Esophagus muscularis mucosa (tissue), 4 donors: Measurements from ENCODE around the gene BEST2. TPM values are rescaled to one million over a fixed set of nuclear protein-coding genes. Genes with fewer than 3 reads are reported as not detected.
A peak's percentile ranks its signal among the peaks of the same experiment; 100 is the strongest.

Experiments
- DNase-seq: peaks from one replicate; pipeline ENCODE4 v3.0.0-alpha.2; 2017; ENCODE audit errors: extremely low spot score
- H3K27ac ChIP-seq, 4 donors: fragments of 200-600 bp; sonication (generic); replicated peaks in 1 of 4; 1 replicate in 3 of 4; 2 replicates in 1 of 4; pipeline ENCODE4 v1.5.1; 2016 to 2019; ENCODE audit warnings: mild to moderate bottlenecking in 1 of 4
- H3K27me3 ChIP-seq, 4 donors: fragments of 200-600 bp; sonication (generic); one replicate each; pipeline versions ENCODE4 v1.5.1 to v1.6.0; 2016 to 2019
- H3K36me3 ChIP-seq, 4 donors: fragments of 200-600 bp; sonication (generic); one replicate each; pipeline ENCODE4 v1.5.1; 2016 to 2019
- H3K4me1 ChIP-seq, 4 donors: fragments of 200-600 bp; sonication (generic); one replicate each; pipeline ENCODE4 v1.5.1; 2016 to 2019
- H3K4me3 ChIP-seq, 4 donors: fragments of 200-600 bp; sonication (generic); 1 replicate in 2 of 4; 2 replicates in 2 of 4; pipeline ENCODE4 v1.5.1; 2016 to 2019; ENCODE audit warnings: mild to moderate bottlenecking in 4 of 4, moderate library complexity in 1 of 4
- H3K9me3 ChIP-seq, 4 donors: fragments of 200-600 bp; sonication (generic); 1 replicate in 3 of 4; 2 replicates in 1 of 4; pipeline ENCODE4 v1.5.1; 2016 to 2019
- CTCF ChIP-seq, 3 experiments: fragments of 200-600 bp in 2 of 3; fragments of 450-650 bp in 1 of 3; sonication (generic) in 2 of 3; IDR thresholded peaks; one replicate each; pipeline ENCODE4 v1.5.1; 2017 to 2019; ENCODE audit warnings: antibody characterized with exemption in 3 of 3, mild to moderate bottlenecking in 2 of 3, moderate library complexity in 1 of 3
- EP300 ChIP-seq: sonication (generic); formaldehyde crosslinking; IDR thresholded peaks from one replicate; pipeline ENCODE4 v1.6.1; 2017; ENCODE audit warnings: antibody characterized with exemption
- POLR2A ChIP-seq: fragments of 450-650 bp; IDR thresholded peaks from one replicate; pipeline ENCODE4 v1.6.1; 2017; ENCODE audit warnings: antibody characterized with exemption, moderate library complexity, mild to moderate bottlenecking, low read depth
- POLR2AphosphoS5 ChIP-seq, 2 donors: sonication (generic); formaldehyde crosslinking; IDR thresholded peaks; one replicate each; pipeline ENCODE4 v1.6.1; 2017; ENCODE audit warnings: antibody characterized with exemption in 2 of 2
- whole genome bisulfite sequencing: methylation state at CpG from one replicate; pipeline ENCODE4 v1.1.5; 2018; 5-methylcytosine and 5-hydroxymethylcytosine counted together
- intact Hi-C: fragments of 100-400 bp; cut with DNase I; formaldehyde crosslinking; loops from one replicate; pipeline ENCODE4 v1.15.1; 2023
- total RNA-seq, 4 donors: library from RNA; depleted of rRNA; stranded (reverse); fragments of >200 nt; gene quantifications; one replicate each; pipeline versions ENCODE4 v1.1.0 to v1.2.1, GENCODE V29; 2016

The BEST2 gene
- total RNA-seq, 4 donors from 2014 or later: not detected

DNA sequence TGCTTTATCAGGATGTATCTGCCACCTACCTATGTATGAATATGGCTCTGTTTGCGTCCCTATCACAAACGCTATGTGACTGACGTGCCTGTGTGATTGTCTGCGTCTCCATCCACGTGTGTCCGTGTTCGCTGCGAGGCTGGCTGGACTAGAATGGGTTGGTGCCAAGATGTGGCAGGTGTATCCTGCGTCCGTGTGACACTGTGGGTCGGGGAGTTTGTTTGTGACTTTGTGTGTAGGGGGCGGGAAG lies 30.5 kb downstream of the BEST2 start:
- WGBS: 0% methylated on average over 2 of the region's 12 CpGs
- no peak for DNase-seq
- Histone ChIP-seq H3K4me1 (peaks cover 58 to 89% (median 76%) of the 10 kb centered on the region in 4 donors), H3K9me3 (no peaks in the 10 kb centered on the region), H3K4me3 (peak overlapping the region; percentile 55 to 64 (median 63)), H3K27me3 (no peaks in the 10 kb centered on the region), H3K36me3 (no peaks in the 10 kb centered on the region), H3K27ac (peak overlapping the region; percentile 97 to 99 (median 99))
- TF ChIP-seq POLR2A (no peak), EP300 (no peak), CTCF (IDR thresholded peaks at IDR 0.05) (no peak), POLR2AphosphoS5 (IDR thresholded peaks at IDR 0.05) (no peak)
- intact Hi-C loops: no loop called here

- intact Hi-C loops: no loop called here
- no peaks in the 10 kb centered on the region for H3K27me3 ChIP-seq
- no peaks in the 10 kb centered on the region for H3K9me3 ChIP-seq
- under 1% methylated on average over 22 of the region's 88 CpGs for WGBS
- no peak for DNase-seq
- no peak for TF ChIP-seq POLR2A
- no peak for TF ChIP-seq CTCF (IDR thresholded peaks at IDR 0.05)
- TF ChIP-seq POLR2AphosphoS5 (IDR thresholded peaks at IDR 0.05): peak; percentile 94 to 95
- peak; percentile 99 for TF ChIP-seq EP300
- peak overlapping the region; percentile 97 to 99 (median 99) for H3K27ac ChIP-seq
- H3K4me3 ChIP-seq: peak overlapping the region; percentile 55 to 64 (median 63)
- no peaks in the 10 kb centered on the region for H3K36me3 ChIP-seq
- peaks cover 57 to 89% (median 76%) of the 10 kb centered on the region in 4 donors for H3K4me1 ChIP-seq
These were observed 31.1 kb downstream of the BEST2 start for GRCh38 chr19:12782424-12783290.

GRCh38 chr19:12783291-12783848 lies 31.8 kb downstream of the BEST2 start:
- peaks cover 63 to 89% (median 79%) of the 10 kb centered on the region in 4 donors for H3K4me1 ChIP-seq
- intact Hi-C loops: no loop called here
- 27% methylated on average over 2 of the region's 16 CpGs for WGBS

GRCh38 chr19:12783849-12784393 lies 32.3 kb downstream of the BEST2 start:
- Histone ChIP-seq H3K9me3 (no peaks in the 10 kb centered on the region), H3K36me3 (no peaks in the 10 kb centered on the region), H3K4me1 (peaks cover 63 to 89% (median 79%) of the 10 kb centered on the region in 4 donors), H3K27ac (peak overlapping the region; percentile 97 to 99 (median 99)), H3K27me3 (no peaks in the 10 kb centered on the region), H3K4me3 (peak overlapping the region; percentile 3 to 64 (median 63))
- TF ChIP-seq POLR2A (no peak), EP300 (no peak), POLR2AphosphoS5 (IDR thresholded peaks at IDR 0.05) (peak in 1 of 2 donors; percentile 14)
- DNase-seq: no peak
- 28% methylated on average over 7 of the region's 19 CpGs for WGBS
- intact Hi-C loops: no loop called here

More at GRCh38 chr19:12783291-12783848, 31.8 kb downstream of the BEST2 start:
- H3K36me3 ChIP-seq: no peaks in the 10 kb centered on the region
- H3K4me3 ChIP-seq: peak overlapping the region; percentile 55 to 64 (median 63)
- H3K9me3 ChIP-seq: no peaks in the 10 kb centered on the region
- H3K27ac ChIP-seq: peak overlapping the region; percentile 97 to 99 (median 99)
- no peak for TF ChIP-seq CTCF (IDR thresholded peaks at IDR 0.05)
- peak in 1 of 2 donors; percentile 7 for TF ChIP-seq POLR2AphosphoS5 (IDR thresholded peaks at IDR 0.05)
- H3K27me3 ChIP-seq: no peaks in the 10 kb centered on the region
- DNase-seq: no peak

- Histone ChIP-seq H3K27me3 (no peaks in the 10 kb centered on the region), H3K36me3 (no peaks in the 10 kb centered on the region), H3K4me1 (peaks cover 63 to 89% (median 79%) of the 10 kb centered on the region in 4 donors), H3K9me3 (no peaks in the 10 kb centered on the region), H3K27ac (peak overlapping the region; percentile 97 to 99 (median 99)), H3K4me3 (no peak overlapping the region)
- WGBS: 66% methylated on average over 10 of the region's 10 CpGs
- TF ChIP-seq EP300: no peak
- no peak for TF ChIP-seq CTCF (IDR thresholded peaks at IDR 0.05)
- TF ChIP-seq POLR2A: no peak
- no peak for TF ChIP-seq POLR2AphosphoS5 (IDR thresholded peaks at IDR 0.05)
- intact Hi-C loops: no loop called here
- DNase-seq: no peak
These were observed 32.8 kb downstream of the BEST2 start for GRCh38 chr19:12784394-12784870.
